ENCODE measurements around the gene RTN4RL1.

GRCh38 chr17:2019723-2020122 lies 5.4 kb downstream of the RTN4RL1 start:
- TF ChIP-seq POLR2A (IDR thresholded peaks at IDR 0.05) (no peak), CTCF (IDR thresholded peaks at IDR 0.05) (no peak)
